ENCODE measurements around the gene FGF22. TPM values are rescaled to one million over a fixed set of nuclear protein-coding genes. Genes with fewer than 3 reads are reported as not detected.

FGF22 gene
- polyA plus RNA-seq, 2 of the 4 experiments (the other 2 are of a cell fraction), result 0.13 to 1.0 TPM

- no peak for TF ChIP-seq CBX2 (IDR thresholded peaks at IDR 0.05; ENCODE audit: borderline replicate concordance, low read depth)
- TF ChIP-seq CHD4 (IDR thresholded peaks at IDR 0.05; ENCODE audit: borderline replicate concordance), result no peak
- TF ChIP-seq, protein P1, sequence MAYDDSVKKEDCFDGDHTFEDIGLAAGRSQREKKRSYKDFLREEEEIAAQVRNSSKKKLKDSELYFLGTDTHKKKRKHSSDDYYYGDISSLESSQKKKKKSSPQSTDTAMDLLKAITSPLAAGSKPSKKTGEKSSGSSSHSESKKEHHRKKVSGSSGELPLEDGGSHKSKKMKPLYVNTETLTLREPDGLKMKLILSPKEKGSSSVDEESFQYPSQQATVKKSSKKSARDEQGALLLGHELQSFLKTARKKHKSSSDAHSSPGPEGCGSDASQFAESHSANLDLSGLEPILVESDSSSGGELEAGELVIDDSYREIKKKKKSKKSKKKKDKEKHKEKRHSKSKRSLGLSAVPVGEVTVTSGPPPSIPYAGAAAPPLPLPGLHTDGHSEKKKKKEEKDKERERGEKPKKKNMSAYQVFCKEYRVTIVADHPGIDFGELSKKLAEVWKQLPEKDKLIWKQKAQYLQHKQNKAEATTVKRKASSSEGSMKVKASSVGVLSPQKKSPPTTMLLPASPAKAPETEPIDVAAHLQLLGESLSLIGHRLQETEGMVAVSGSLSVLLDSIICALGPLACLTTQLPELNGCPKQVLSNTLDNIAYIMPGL (CRISPR knock-in tag; IDR thresholded peaks at IDR 0.05; ENCODE audit: borderline replicate concordance), result no peak
- TF ChIP-seq PBX3 (IDR thresholded peaks at IDR 0.05), result no peak
- peak; percentile 52; the same call in 1 of the 3 replicates for TF ChIP-seq BCL3 (IDR thresholded peaks at IDR 0.05)
- TF ChIP-seq HOXB13 (CRISPR knock-in tag; IDR thresholded peaks at IDR 0.05; ENCODE audit: low read depth), result no peak
- no peak for TF ChIP-seq ATOH8 (CRISPR knock-in tag; IDR thresholded peaks at IDR 0.05; ENCODE audit: low read depth)
- no peak for TF ChIP-seq RCOR1 (IDR thresholded peaks at IDR 0.05; ENCODE audit: low read depth, low read length)
- no peak; the same call in 1 of the 2 replicates for TF ChIP-seq MAX (IDR thresholded peaks at IDR 0.05)
- TF ChIP-seq JUN (IDR thresholded peaks at IDR 0.05), result peak; percentile 47 to 73; a peak in 3 of 5 replicates
Measured at GRCh38 chr19:662962-663681, 23.4 kb downstream of the FGF22 start, which contains the start of gene RNF126 (continued).

DNA sequence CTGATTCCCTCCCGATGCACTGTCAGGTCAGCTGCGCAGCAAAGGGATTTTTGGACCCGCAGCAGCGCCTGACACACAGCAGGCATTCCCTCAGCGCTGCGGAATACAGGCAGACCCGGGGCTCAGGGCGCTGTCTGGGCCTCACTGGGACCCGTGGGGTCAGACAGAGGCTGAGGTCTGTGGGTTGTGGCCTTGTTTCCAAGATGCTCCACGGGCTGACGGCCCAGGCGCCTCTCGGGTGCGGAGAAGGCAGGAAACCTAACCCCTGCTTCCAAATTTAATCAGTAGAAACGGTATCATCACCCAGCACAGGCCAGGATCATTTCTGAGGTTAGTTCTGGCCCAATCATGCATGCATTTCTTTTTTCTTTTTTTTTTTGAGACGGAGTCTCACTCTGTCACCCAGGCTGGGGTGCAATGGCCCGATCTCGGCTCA, 24.0 kb downstream of the FGF22 start:
- Histone ChIP-seq H3K27ac (peak overlapping the region; percentile 88 to 99), H3K4me1 (peaks cover 24% of the 10 kb centered on the region; the same call in 2 of the 3 replicates), H3K4me2 (peak overlapping the region; percentile 96), H3K9me3 (no peaks in the 10 kb centered on the region), H3K4me3 (peak overlapping the region; percentile 100)
- no peak for TF ChIP-seq MYC (IDR thresholded peaks at IDR 0.05; ENCODE audit: borderline replicate concordance, low read length)
- TF ChIP-seq, protein P2, sequence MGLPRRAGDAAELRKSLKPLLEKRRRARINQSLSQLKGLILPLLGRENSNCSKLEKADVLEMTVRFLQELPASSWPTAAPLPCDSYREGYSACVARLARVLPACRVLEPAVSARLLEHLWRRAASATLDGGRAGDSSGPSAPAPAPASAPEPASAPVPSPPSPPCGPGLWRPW (IDR thresholded peaks at IDR 0.05), result no peak
- no peak for TF ChIP-seq NR3C1 (IDR thresholded peaks at IDR 0.05)
- DNase-seq (ENCODE audit: low read depth in 1 of 2, low spot score in 1 of 2) (no peak), ATAC-seq (peak in 1 of 2 experiments; percentile 24; a peak in 4 of 6 replicates), FAIRE-seq (no peak)
- WGBS (ENCODE audit: missing lambda C conversion rate), result 65% methylated on average over 11 of the region's 18 CpGs
- ChIA-PET POLR2A (interaction anchor here (0.7 to 1.4 kb wide), 7 partner anchors 13 to 108 kb away, joined by 3 to 8 read pairs (median 4); partner anchors contain the start of genes BSG, FSTL3 and MISP), CTCF (interaction anchor here (1.0 to 1.9 kb wide), 6 partner anchors 55 to 79 kb away, joined by 3 to 11 read pairs (median 6); no protein-coding TSS in a partner anchor)

DNA sequence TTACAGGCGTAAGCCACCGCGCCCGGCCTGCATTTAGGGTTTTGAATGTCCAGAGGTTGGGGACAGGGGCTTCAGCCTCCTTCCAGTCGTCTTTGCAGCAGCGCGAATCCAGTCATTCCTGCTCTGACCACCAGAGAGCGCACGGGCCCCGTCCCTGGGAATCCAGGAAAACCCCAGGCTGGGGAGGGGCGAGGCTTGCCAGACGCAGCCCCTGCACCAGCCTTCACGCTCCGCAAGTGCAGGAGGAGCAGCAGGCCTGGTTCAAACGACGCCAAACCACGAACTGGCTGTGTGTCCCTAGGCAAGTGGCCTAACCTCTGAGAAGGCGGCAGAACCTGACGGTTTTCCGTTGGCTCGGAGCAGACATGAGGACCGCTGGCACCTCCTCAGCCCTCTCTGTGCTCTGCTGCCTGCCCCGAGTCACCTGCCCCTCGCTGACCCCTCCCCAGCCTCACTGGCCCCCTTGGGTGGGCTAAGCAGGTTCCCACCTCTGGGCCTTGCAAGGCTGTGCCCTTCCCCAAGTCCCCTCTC, 25.3 kb downstream of the FGF22 start:
- Histone ChIP-seq H3K27ac (peak overlapping the region; percentile 76 to 99), H3K4me3 (no peak overlapping the region), H3K4me1 (peaks cover 24% of the 10 kb centered on the region; the same call in 2 of the 3 replicates), H3K9me3 (no peaks in the 10 kb centered on the region), H3K4me2 (peak overlapping the region; percentile 96)
- peak; percentile 69 to 74 for ATAC-seq
- ChIA-PET POLR2A (interaction anchor here (0.6 kb wide), 1 partner anchor 328 kb away, joined by 3 read pairs; no protein-coding TSS in a partner anchor), CTCF (interaction anchor here (0.6 to 1.4 kb wide), 7 partner anchors 10 to 76 kb away, joined by 3 to 4 read pairs (median 3); no protein-coding TSS in a partner anchor)
- FAIRE-seq, result no peak
- TF ChIP-seq E2F6 (IDR thresholded peaks at IDR 0.05; ENCODE audit: borderline replicate concordance, low read depth), result 0 out of 2 replicates have a peak, but pooled peaks have one; percentile 15
- peak; percentile 77 for TF ChIP-seq CTCF (IDR thresholded peaks at IDR 0.05)
- TF ChIP-seq SMC3 (IDR thresholded peaks at IDR 0.05), result peak; percentile 86
- no peak for TF ChIP-seq CBX8 (IDR thresholded peaks at IDR 0.05)
- TF ChIP-seq MAX (IDR thresholded peaks at IDR 0.05), result peak; percentile 66
- TF ChIP-seq RAD21 (conservative IDR thresholded peaks at IDR 0.05 in 1 of 2, IDR thresholded peaks at IDR 0.05 in 1 of 2), result peak; percentile 87 to 90
- no peak for TF ChIP-seq HOXA7 (CRISPR knock-in tag; IDR thresholded peaks at IDR 0.05)
- no peak for TF ChIP-seq GATA3 (IDR thresholded peaks at IDR 0.05; ENCODE audit: borderline replicate concordance)
- no peak for TF ChIP-seq JUN (IDR thresholded peaks at IDR 0.05)
- WGBS (ENCODE audit: missing lambda C conversion rate), result 8% methylated on average over 2 of the region's 24 CpGs
- DNase-seq (ENCODE audit: low read depth in 1 of 2, low spot score in 1 of 2), result peak; percentile 81 to 86
